GM06990 (cell line): ENCODE data around the gene SCN8A.

Experiments used
- DNase-seq: peaks from one replicate; pipeline ENCODE4 v3.0.0-alpha.2; 2011; ENCODE audit not compliant: insufficient read length; ENCODE audit errors: extremely low read depth
- H3K27me3 ChIP-seq: replicated peaks from 2 replicates; pipeline ENCODE4 v1.6.0; 2011; ENCODE audit warnings: low read length; ENCODE audit not compliant: control insufficient read depth, insufficient read depth
- H3K36me3 ChIP-seq: 2 replicates; pipeline ENCODE4 v1.5.1; 2011; ENCODE audit warnings: low read length; ENCODE audit not compliant: control insufficient read depth, insufficient read depth
- H3K4me3 ChIP-seq: replicated peaks from 2 replicates; pipeline ENCODE4 v1.5.1; 2011; ENCODE audit warnings: low read depth, mild to moderate bottlenecking, control low read depth, low read length
- CTCF ChIP-seq: IDR thresholded peaks from 2 replicates; pipeline ENCODE4 v1.5.1; 2011; ENCODE audit warnings: low read length, control low read depth, mild to moderate bottlenecking, inconsistent platforms; ENCODE audit not compliant: insufficient read depth, poor library complexity, severe bottlenecking

SCN8A gene

DNA sequence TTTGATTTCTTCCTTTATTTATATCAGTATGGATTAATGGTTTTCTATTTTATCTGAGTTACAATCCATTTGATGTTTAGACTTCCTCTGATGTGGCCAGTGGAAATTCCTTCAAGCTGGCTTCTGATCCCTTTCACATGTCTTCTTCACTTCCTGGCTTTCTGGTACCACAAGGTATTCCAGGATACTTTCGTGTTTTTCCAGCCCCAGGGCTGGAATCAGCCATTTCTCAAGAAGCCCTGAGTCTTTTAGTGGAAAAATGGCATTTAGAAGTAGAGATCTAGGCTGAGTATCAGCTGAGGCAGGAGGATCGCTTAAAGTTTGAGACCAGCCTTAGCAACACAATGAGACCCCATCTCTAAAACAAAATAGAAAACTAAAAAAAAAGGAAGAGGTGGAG lies 164.2 kb downstream of the SCN8A start:
- no peak for DNase-seq
- Histone ChIP-seq H3K36me3 (no peaks in the 10 kb centered on the region), H3K4me3 (no peak overlapping the region), H3K27me3 (no peaks in the 10 kb centered on the region)
- TF ChIP-seq CTCF, result no peak

GRCh38 chr12:51759175-51759574 lies 168.1 kb downstream of the SCN8A start:
- H3K27me3 ChIP-seq, result no peaks in the 10 kb centered on the region
- no peak for DNase-seq
- H3K36me3 ChIP-seq, result no peaks in the 10 kb centered on the region
- no peak overlapping the region for H3K4me3 ChIP-seq
- TF ChIP-seq CTCF, result no peak

DNA sequence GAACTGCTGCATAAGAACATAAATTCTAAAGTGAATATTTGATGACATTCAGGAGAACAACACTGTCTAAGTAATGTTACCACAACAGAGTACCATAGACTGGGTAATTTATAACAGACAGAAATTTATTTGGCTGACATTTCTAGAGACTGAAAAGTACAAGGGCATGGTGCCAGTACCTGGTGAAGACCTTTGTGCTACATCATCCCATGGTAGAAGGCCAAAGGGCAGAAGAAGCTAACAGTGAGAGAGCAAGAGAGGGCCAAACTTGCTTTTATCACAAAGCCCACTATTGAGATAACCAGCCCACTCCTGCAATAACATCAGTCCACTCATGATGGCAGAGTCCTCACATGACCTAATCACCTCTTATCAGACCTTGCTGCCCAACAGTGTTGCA lies 168.7 kb downstream of the SCN8A start:
- Histone ChIP-seq H3K4me3 (no peak overlapping the region), H3K27me3 (no peaks in the 10 kb centered on the region), H3K36me3 (no peaks in the 10 kb centered on the region)
- no peak for TF ChIP-seq CTCF
- no peak for DNase-seq

DNA sequence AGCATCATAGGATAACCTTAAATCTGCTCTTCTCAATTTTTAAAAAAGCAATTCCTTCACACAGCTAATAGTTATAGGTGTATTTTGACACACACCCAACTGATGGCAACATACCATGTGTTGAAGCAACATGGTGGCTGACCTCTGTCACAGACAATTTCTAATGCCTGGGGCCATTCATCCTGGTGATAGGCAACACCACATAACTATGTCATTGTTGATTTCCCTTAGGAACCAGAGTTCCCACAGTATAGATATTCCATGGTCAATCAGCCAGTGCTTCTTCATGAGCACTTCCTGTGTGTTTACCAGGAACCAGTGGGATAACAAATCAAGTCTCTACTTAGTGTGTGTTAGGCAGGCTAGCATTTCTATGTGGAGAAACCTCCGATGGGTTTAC lies 169.2 kb downstream of the SCN8A start:
- H3K4me3 ChIP-seq, result no peak overlapping the region
- H3K27me3 ChIP-seq, result no peaks in the 10 kb centered on the region
- no peak for DNase-seq
- no peak for TF ChIP-seq CTCF
- no peaks in the 10 kb centered on the region for H3K36me3 ChIP-seq

- Histone ChIP-seq H3K27me3 (no peaks in the 10 kb centered on the region; the same call in 1 of the 2 replicates), H3K4me3 (no peak overlapping the region), H3K36me3 (no peaks in the 10 kb centered on the region)
- no peak for DNase-seq
- TF ChIP-seq CTCF, result no peak
Measured at GRCh38 chr12:51763743-51764142, 172.7 kb downstream of the SCN8A start.

GRCh38 chr12:51766067-51766676 lies 175.1 kb downstream of the SCN8A start:
- no peaks in the 10 kb centered on the region; the same call in 1 of the 2 replicates for H3K27me3 ChIP-seq
- H3K4me3 ChIP-seq, result no peak overlapping the region
- no peaks in the 10 kb centered on the region for H3K36me3 ChIP-seq
- DNase-seq, result no peak
- no peak for TF ChIP-seq CTCF
